Measurements from ENCODE around the gene TSPAN9.

Gene TSPAN9

DNA sequence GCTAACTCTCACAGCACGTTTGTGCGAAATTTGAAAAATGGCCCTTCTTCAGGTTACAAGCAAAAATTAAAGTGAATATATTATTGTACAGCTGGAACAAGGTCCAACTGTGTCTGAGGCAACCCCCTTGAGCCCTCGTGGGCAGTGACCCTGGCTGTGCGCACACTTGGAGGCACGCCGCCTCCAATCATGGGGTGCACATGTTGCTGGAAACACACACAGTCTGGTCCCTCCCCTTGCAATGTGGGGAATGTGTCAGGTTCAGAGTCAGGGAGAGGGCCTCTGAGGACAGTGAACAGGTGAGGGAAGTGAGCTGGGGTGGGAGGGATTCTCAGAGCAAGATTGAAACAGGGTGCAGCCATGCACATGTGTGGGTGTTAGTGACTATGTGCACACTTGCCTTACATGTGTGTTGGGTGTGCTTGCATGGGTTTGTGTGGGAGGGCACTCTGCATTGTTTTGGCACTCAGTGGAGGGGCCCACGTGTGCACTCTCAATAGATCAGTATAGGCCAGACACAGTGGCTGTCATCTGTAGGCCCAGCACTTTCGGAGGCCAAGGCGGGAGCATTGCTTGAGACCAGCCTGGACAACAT lies 9.6 kb downstream of the TSPAN9 start:
- Histone ChIP-seq H3K9me3 (ENCODE audit: severe bottlenecking) (no peaks in the 10 kb centered on the region), H3K27me3 (ENCODE audit: insufficient read depth, low read depth, severe bottlenecking) (no peaks in the 10 kb centered on the region), H3K4me3 (ENCODE audit: low read depth, low read length) (no peak overlapping the region), H3K27ac (no peak overlapping the region), H3K36me3 (peaks cover 8% of the 10 kb centered on the region)
- TF ChIP-seq, protein P1, sequence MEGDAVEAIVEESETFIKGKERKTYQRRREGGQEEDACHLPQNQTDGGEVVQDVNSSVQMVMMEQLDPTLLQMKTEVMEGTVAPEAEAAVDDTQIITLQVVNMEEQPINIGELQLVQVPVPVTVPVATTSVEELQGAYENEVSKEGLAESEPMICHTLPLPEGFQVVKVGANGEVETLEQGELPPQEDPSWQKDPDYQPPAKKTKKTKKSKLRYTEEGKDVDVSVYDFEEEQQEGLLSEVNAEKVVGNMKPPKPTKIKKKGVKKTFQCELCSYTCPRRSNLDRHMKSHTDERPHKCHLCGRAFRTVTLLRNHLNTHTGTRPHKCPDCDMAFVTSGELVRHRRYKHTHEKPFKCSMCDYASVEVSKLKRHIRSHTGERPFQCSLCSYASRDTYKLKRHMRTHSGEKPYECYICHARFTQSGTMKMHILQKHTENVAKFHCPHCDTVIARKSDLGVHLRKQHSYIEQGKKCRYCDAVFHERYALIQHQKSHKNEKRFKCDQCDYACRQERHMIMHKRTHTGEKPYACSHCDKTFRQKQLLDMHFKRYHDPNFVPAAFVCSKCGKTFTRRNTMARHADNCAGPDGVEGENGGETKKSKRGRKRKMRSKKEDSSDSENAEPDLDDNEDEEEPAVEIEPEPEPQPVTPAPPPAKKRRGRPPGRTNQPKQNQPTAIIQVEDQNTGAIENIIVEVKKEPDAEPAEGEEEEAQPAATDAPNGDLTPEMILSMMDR (IDR thresholded peaks at IDR 0.05; ENCODE audit: low read depth, low read length) = no peak
- DNase-seq = no peak

- no peak overlapping the region for H3K27ac ChIP-seq
- no peak for DNase-seq
- TF ChIP-seq, protein P1 (IDR thresholded peaks at IDR 0.05; ENCODE audit: low read depth, low read length) = no peak
- no peaks in the 10 kb centered on the region for H3K27me3 ChIP-seq (ENCODE audit: insufficient read depth, low read depth, severe bottlenecking)
- peaks cover 8% of the 10 kb centered on the region for H3K36me3 ChIP-seq
- H3K9me3 ChIP-seq (ENCODE audit: severe bottlenecking) = no peaks in the 10 kb centered on the region
- H3K4me3 ChIP-seq (ENCODE audit: low read depth, low read length) = no peak overlapping the region
These were observed 10.8 kb downstream of the TSPAN9 start for GRCh38 chr12:3087758-3088650.

DNA sequence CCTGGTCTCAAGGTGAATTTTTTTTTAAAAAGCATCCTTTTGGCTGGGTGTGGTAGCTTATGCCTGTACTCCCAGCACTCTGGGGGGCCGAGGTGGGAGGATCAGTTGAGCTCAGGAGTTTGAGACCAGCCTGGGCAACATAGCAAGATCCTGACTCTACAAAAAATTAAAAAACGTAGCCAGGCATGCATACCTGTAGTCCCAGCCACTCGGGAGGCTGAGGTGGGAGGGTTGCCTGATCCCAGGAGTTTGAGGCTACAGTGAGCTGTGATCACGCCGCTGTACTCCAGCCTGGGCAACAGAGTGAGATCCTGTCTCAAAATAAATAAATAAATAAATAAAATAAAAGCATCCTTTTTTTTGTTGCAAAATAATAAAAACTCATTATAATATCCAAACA lies 12.4 kb downstream of the TSPAN9 start:
- no peaks in the 10 kb centered on the region for H3K27me3 ChIP-seq (ENCODE audit: insufficient read depth, low read depth, severe bottlenecking)
- DNase-seq = no peak
- no peak overlapping the region for H3K4me3 ChIP-seq (ENCODE audit: low read depth, low read length)
- peaks cover under 1% of the 10 kb centered on the region for H3K36me3 ChIP-seq
- TF ChIP-seq, protein P1 (IDR thresholded peaks at IDR 0.05; ENCODE audit: low read depth, low read length) = no peak
- no peaks in the 10 kb centered on the region for H3K9me3 ChIP-seq (ENCODE audit: severe bottlenecking)
- H3K27ac ChIP-seq = no peak overlapping the region

DNA sequence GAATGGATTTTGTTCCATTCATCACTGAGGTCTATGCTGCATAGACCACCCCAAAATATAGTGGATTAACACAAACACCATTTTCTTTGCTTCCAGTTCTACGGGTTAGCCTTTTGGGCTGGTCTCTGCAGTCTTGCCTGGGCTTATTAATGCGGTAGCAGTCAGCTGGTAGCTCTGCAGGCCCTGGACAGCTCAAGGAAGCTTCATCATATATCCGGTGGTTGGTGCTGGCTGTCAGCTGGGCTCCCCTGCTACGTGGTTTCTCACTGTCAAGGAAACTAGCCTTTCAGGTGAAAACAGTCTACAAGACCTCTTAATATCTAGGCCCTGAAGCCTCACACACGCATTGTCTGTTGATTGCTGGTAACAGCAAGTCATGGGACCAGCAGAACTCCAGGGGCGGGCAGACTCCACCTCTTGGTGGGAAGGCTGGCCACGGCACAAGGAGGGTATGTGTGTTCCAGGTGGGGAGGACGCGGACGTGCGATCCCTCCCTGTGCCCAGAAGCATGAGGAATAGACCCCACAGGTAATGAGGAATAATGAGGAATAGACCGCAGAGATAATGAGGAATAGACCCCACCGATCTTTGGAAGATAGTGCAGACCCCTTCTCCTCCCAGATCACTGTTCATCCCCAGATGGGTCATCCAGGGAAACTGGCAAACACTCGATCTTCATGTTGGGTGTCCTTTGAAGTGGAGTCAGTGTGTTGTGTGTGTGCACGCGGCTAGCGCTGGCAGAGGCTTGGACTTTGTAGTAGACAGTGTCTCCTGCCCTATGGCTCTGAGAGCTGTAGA lies 13.3 kb downstream of the TSPAN9 start:
- H3K36me3 ChIP-seq = no peaks in the 10 kb centered on the region; the same call in 1 of the 2 replicates
- H3K9me3 ChIP-seq (ENCODE audit: severe bottlenecking) = no peaks in the 10 kb centered on the region
- no peak for DNase-seq
- no peak overlapping the region for H3K27ac ChIP-seq
- TF ChIP-seq, protein P1 (IDR thresholded peaks at IDR 0.05; ENCODE audit: low read depth, low read length) = no peak
- no peaks in the 10 kb centered on the region for H3K27me3 ChIP-seq (ENCODE audit: insufficient read depth, low read depth, severe bottlenecking)
- H3K4me3 ChIP-seq (ENCODE audit: low read depth, low read length) = no peak overlapping the region

- Histone ChIP-seq H3K27me3 (ENCODE audit: insufficient read depth, low read depth, severe bottlenecking) (no peaks in the 10 kb centered on the region), H3K27ac (no peak overlapping the region), H3K9me3 (ENCODE audit: severe bottlenecking) (no peaks in the 10 kb centered on the region), H3K36me3 (no peaks in the 10 kb centered on the region; the same call in 1 of the 2 replicates), H3K4me3 (ENCODE audit: low read depth, low read length) (no peak overlapping the region)
- TF ChIP-seq, protein P1 (IDR thresholded peaks at IDR 0.05; ENCODE audit: low read depth, low read length) = no peak
- DNase-seq = no peak
These were observed 13.8 kb downstream of the TSPAN9 start for GRCh38 chr12:3091038-3091319.

Data from WERI-Rb-1 (cell line).